Measurements from ENCODE around the gene TBK1. TPM values are rescaled to one million over a fixed set of nuclear protein-coding genes. Genes with fewer than 3 reads are reported as not detected.

The TBK1 gene
- total and polyA plus RNA-seq, 9 of the 15 experiments (the other 6 are each of a cell fraction or from before 2014, with no cell fraction given): 20.4 to 42.0 (median 27.8) TPM

DNA sequence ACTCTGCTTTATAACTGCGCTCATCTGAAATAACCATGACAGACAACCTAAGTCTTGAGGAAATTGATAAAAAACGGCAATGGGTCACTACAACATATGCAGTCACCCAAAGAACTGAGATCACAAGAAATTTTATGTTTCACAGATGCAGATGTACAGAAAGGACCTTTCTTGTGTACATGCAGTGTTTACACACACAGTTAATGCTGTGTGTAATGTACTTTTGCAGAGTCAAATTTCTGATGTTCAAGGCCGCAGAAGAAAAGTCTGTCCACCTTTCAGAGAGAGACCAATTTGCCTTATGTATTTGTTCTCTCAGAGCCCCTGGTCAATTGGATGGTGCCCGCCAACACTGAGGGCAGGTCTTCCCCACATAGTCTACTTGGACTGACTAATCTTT, 23.0 kb upstream of the TBK1 start (continued):
- TF ChIP-seq, protein P1, sequence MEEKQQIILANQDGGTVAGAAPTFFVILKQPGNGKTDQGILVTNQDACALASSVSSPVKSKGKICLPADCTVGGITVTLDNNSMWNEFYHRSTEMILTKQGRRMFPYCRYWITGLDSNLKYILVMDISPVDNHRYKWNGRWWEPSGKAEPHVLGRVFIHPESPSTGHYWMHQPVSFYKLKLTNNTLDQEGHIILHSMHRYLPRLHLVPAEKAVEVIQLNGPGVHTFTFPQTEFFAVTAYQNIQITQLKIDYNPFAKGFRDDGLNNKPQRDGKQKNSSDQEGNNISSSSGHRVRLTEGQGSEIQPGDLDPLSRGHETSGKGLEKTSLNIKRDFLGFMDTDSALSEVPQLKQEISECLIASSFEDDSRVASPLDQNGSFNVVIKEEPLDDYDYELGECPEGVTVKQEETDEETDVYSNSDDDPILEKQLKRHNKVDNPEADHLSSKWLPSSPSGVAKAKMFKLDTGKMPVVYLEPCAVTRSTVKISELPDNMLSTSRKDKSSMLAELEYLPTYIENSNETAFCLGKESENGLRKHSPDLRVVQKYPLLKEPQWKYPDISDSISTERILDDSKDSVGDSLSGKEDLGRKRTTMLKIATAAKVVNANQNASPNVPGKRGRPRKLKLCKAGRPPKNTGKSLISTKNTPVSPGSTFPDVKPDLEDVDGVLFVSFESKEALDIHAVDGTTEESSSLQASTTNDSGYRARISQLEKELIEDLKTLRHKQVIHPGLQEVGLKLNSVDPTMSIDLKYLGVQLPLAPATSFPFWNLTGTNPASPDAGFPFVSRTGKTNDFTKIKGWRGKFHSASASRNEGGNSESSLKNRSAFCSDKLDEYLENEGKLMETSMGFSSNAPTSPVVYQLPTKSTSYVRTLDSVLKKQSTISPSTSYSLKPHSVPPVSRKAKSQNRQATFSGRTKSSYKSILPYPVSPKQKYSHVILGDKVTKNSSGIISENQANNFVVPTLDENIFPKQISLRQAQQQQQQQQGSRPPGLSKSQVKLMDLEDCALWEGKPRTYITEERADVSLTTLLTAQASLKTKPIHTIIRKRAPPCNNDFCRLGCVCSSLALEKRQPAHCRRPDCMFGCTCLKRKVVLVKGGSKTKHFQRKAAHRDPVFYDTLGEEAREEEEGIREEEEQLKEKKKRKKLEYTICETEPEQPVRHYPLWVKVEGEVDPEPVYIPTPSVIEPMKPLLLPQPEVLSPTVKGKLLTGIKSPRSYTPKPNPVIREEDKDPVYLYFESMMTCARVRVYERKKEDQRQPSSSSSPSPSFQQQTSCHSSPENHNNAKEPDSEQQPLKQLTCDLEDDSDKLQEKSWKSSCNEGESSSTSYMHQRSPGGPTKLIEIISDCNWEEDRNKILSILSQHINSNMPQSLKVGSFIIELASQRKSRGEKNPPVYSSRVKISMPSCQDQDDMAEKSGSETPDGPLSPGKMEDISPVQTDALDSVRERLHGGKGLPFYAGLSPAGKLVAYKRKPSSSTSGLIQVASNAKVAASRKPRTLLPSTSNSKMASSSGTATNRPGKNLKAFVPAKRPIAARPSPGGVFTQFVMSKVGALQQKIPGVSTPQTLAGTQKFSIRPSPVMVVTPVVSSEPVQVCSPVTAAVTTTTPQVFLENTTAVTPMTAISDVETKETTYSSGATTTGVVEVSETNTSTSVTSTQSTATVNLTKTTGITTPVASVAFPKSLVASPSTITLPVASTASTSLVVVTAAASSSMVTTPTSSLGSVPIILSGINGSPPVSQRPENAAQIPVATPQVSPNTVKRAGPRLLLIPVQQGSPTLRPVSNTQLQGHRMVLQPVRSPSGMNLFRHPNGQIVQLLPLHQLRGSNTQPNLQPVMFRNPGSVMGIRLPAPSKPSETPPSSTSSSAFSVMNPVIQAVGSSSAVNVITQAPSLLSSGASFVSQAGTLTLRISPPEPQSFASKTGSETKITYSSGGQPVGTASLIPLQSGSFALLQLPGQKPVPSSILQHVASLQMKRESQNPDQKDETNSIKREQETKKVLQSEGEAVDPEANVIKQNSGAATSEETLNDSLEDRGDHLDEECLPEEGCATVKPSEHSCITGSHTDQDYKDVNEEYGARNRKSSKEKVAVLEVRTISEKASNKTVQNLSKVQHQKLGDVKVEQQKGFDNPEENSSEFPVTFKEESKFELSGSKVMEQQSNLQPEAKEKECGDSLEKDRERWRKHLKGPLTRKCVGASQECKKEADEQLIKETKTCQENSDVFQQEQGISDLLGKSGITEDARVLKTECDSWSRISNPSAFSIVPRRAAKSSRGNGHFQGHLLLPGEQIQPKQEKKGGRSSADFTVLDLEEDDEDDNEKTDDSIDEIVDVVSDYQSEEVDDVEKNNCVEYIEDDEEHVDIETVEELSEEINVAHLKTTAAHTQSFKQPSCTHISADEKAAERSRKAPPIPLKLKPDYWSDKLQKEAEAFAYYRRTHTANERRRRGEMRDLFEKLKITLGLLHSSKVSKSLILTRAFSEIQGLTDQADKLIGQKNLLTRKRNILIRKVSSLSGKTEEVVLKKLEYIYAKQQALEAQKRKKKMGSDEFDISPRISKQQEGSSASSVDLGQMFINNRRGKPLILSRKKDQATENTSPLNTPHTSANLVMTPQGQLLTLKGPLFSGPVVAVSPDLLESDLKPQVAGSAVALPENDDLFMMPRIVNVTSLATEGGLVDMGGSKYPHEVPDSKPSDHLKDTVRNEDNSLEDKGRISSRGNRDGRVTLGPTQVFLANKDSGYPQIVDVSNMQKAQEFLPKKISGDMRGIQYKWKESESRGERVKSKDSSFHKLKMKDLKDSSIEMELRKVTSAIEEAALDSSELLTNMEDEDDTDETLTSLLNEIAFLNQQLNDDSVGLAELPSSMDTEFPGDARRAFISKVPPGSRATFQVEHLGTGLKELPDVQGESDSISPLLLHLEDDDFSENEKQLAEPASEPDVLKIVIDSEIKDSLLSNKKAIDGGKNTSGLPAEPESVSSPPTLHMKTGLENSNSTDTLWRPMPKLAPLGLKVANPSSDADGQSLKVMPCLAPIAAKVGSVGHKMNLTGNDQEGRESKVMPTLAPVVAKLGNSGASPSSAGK (IDR thresholded peaks at IDR 0.05): no peak
- TF ChIP-seq ZFX (CRISPR knock-in tag; IDR thresholded peaks at IDR 0.05) (no peak), FOSL1 (tag; conservative IDR thresholded peaks at IDR 0.05) (no peak), SRF (CRISPR knock-in tag; IDR thresholded peaks at IDR 0.05) (no peak), ZNF239 (CRISPR knock-in tag; IDR thresholded peaks at IDR 0.05) (no peak)
